Measurements from ENCODE around the gene OSTN. TPM values are rescaled to one million over a fixed set of nuclear protein-coding genes. Genes with fewer than 3 reads are reported as not detected.

Gene OSTN
- total RNA-seq, 1 experiment from 2014 or later, result 1.8 TPM

DNA sequence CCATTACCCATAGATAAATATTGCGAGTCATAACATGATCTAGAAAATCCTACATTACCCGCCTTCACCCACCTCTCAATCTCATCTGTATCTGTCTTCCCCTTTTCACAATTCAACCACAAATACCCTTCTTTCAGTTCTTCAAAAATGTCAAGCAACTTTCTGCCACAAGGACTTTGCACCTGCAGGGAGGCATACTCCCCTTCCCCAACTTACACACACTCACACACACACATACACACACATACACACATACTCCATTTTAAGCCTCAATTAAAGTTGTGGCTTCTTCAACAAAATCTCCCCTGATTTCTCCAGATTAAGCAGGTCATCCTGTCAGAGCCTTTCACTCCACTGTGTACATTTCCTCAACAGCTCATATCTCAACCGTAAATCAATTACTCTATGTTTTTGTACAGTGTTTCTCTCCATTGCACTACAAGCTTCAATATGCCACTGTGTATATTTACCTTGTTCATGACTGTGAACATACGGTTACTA is 97.0 kb downstream of the OSTN start:
- peak; percentile 50; the same call in 1 of the 2 replicates for ATAC-seq
- Histone ChIP-seq H3K9ac (ENCODE audit: low read length) (no peak overlapping the region), H3K27ac (ENCODE audit: low read length) (no peak overlapping the region), H3K4me3 (ENCODE audit: low read length) (no peak overlapping the region), H4K20me1 (ENCODE audit: low read length) (no peaks in the 10 kb centered on the region), H3K9me2 (replicated peaks; ENCODE audit: low read length) (no peaks in the 10 kb centered on the region), H3K9me3 (ENCODE audit: low read length) (no peaks in the 10 kb centered on the region), H3K4me1 (ENCODE audit: insufficient read depth, low read length) (no peaks in the 10 kb centered on the region), H3K36me3 (ENCODE audit: low read depth, low read length) (no peaks in the 10 kb centered on the region), H3K4me2 (ENCODE audit: low read length) (no peak overlapping the region), H2AFZ (ENCODE audit: low read length) (no peak overlapping the region), H3K79me2 (ENCODE audit: low read length) (no peaks in the 10 kb centered on the region), H3K27me3 (ENCODE audit: low read length) (no peaks in the 10 kb centered on the region), H3F3A (ENCODE audit: low read length, unreplicated experiment) (no peaks in the 10 kb centered on the region)
- intact Hi-C loops (cut with micrococcal nuclease), result no loop called here
- ChIA-PET POLR2A (ENCODE audit: unreplicated experiment) (no interaction called here), CTCF (no interaction called here)
- TF ChIP-seq, protein P1, sequence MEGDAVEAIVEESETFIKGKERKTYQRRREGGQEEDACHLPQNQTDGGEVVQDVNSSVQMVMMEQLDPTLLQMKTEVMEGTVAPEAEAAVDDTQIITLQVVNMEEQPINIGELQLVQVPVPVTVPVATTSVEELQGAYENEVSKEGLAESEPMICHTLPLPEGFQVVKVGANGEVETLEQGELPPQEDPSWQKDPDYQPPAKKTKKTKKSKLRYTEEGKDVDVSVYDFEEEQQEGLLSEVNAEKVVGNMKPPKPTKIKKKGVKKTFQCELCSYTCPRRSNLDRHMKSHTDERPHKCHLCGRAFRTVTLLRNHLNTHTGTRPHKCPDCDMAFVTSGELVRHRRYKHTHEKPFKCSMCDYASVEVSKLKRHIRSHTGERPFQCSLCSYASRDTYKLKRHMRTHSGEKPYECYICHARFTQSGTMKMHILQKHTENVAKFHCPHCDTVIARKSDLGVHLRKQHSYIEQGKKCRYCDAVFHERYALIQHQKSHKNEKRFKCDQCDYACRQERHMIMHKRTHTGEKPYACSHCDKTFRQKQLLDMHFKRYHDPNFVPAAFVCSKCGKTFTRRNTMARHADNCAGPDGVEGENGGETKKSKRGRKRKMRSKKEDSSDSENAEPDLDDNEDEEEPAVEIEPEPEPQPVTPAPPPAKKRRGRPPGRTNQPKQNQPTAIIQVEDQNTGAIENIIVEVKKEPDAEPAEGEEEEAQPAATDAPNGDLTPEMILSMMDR (conservative IDR thresholded peaks at IDR 0.05; ENCODE audit: low read depth, low read length), result no peak
- no TSS peak for BruUV-seq (replicated peaks)
- DNase-seq, result no peak

DNA sequence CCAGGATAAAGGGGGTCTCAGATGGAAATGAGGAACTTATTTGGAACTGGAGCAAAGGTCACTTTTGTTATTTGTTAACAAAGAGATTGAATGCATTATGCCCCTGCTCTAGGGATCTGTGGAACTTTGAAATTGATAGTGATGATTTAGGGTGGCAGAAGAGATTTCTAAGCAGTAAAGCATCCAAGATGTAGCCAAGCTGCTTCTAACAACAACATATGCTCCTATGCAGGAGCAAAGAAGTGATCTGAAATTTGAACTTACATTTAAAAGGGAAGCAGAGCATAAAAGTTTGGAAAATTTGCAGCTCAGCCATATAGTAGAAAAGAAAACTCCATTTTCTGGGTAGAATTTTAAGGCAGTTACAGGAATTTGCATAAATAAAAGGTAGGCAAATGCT is 99.8 kb downstream of the OSTN start:
- Histone ChIP-seq H3K27me3 (ENCODE audit: low read length) (no peaks in the 10 kb centered on the region), H2AFZ (ENCODE audit: low read length) (no peak overlapping the region), H3K27ac (ENCODE audit: low read length) (no peak overlapping the region), H3K36me3 (ENCODE audit: low read depth, low read length) (no peaks in the 10 kb centered on the region), H3K4me2 (ENCODE audit: low read length) (no peak overlapping the region), H3K9ac (ENCODE audit: low read length) (no peak overlapping the region), H3K79me2 (ENCODE audit: low read length) (no peaks in the 10 kb centered on the region), H3K9me2 (replicated peaks; ENCODE audit: low read length) (no peaks in the 10 kb centered on the region), H3F3A (ENCODE audit: low read length, unreplicated experiment) (no peaks in the 10 kb centered on the region), H3K4me3 (ENCODE audit: low read length) (no peak overlapping the region), H4K20me1 (ENCODE audit: low read length) (no peaks in the 10 kb centered on the region), H3K4me1 (ENCODE audit: insufficient read depth, low read length) (no peaks in the 10 kb centered on the region), H3K9me3 (ENCODE audit: low read length) (no peaks in the 10 kb centered on the region)
- BruUV-seq (replicated peaks), result no TSS peak
- ChIA-PET CTCF (no interaction called here), POLR2A (ENCODE audit: unreplicated experiment) (no interaction called here)
- intact Hi-C loops (cut with micrococcal nuclease), result no loop called here
- ATAC-seq (no peak), DNase-seq (no peak)
- TF ChIP-seq EZH2phosphoT487 (IDR thresholded peaks at IDR 0.05; ENCODE audit: borderline replicate concordance, low read length), result no peak
- no peak for TF ChIP-seq EZH2 (IDR thresholded peaks at IDR 0.05; ENCODE audit: low read length, unreplicated experiment)
- TF ChIP-seq, protein P1 (conservative IDR thresholded peaks at IDR 0.05; ENCODE audit: low read depth, low read length), result no peak

DNA sequence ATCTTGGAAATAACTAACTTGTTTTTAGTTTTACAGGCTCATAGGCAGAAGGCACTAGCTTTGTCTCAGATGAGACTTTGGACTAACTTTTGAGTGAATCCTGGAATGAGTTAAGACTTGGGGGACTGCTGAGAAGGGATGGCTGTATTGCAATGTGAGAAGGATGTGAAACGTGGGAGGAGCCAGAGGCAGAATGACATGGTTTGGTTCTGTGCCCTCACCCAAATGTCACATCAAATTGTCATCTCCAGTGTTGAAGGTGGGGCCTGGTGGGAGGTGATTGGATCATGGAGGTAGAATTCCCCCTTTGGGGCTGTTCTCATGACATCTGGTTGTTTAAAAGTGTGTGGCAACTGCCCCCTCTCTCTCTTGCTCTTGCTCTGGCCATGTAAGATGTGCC is 101.4 kb downstream of the OSTN start:
- Histone ChIP-seq H3K9ac (ENCODE audit: low read length) (no peak overlapping the region), H3K79me2 (ENCODE audit: low read length) (no peaks in the 10 kb centered on the region), H3K27ac (ENCODE audit: low read length) (no peak overlapping the region), H3K36me3 (ENCODE audit: low read depth, low read length) (no peaks in the 10 kb centered on the region), H3K4me3 (ENCODE audit: low read length) (no peak overlapping the region), H3K9me2 (replicated peaks; ENCODE audit: low read length) (no peaks in the 10 kb centered on the region), H3K4me2 (ENCODE audit: low read length) (no peak overlapping the region), H4K20me1 (ENCODE audit: low read length) (no peaks in the 10 kb centered on the region), H3F3A (ENCODE audit: low read length, unreplicated experiment) (no peaks in the 10 kb centered on the region), H3K27me3 (ENCODE audit: low read length) (no peaks in the 10 kb centered on the region), H3K9me3 (ENCODE audit: low read length) (no peaks in the 10 kb centered on the region), H2AFZ (ENCODE audit: low read length) (no peak overlapping the region), H3K4me1 (ENCODE audit: insufficient read depth, low read length) (no peaks in the 10 kb centered on the region)
- no TSS peak for BruUV-seq (replicated peaks)
- ChIA-PET POLR2A (ENCODE audit: unreplicated experiment) (no interaction called here), CTCF (no interaction called here)
- intact Hi-C loops (cut with micrococcal nuclease), result no loop called here
- no peak for ATAC-seq
- TF ChIP-seq, protein P1 (conservative IDR thresholded peaks at IDR 0.05; ENCODE audit: low read depth, low read length), result no peak
- TF ChIP-seq EZH2 (IDR thresholded peaks at IDR 0.05; ENCODE audit: low read length, unreplicated experiment), result no peak
- TF ChIP-seq EZH2phosphoT487 (IDR thresholded peaks at IDR 0.05; ENCODE audit: borderline replicate concordance, low read length), result no peak
- DNase-seq, result no peak

Data from PC-3 (cell line).